Activated gamma-delta T cell treated with Interleukin-2 at 50 U/mL for 16 hours (primary cell): ENCODE measurements around the gene RAB3GAP1.
"Not testable (repeated sequence)": the region's sequence is repeated elsewhere in the genome, so short reads cannot be mapped to it uniquely, and the experiment has no call there.

ENCODE experiments used
- DNase-seq: peaks from one replicate; pipeline ENCODE4 v3.0.0-alpha.2; 2020

The RAB3GAP1 gene

GRCh38 chr2:135052042-135052876 is at the start of gene RAB3GAP1:
RAB3GAP1 (plus strand) TSS chr2:135052292; CDS start chr2:135052308, 16 bp downstream.
- DNase-seq = peak; percentile 88

- no peak for DNase-seq
Measured at GRCh38 chr2:135002836-135003235, 49.3 kb upstream of the RAB3GAP1 start.

GRCh38 chr2:135004005-135004746 is 47.9 kb upstream of the RAB3GAP1 start:
- peak; percentile 63 for DNase-seq

DNA sequence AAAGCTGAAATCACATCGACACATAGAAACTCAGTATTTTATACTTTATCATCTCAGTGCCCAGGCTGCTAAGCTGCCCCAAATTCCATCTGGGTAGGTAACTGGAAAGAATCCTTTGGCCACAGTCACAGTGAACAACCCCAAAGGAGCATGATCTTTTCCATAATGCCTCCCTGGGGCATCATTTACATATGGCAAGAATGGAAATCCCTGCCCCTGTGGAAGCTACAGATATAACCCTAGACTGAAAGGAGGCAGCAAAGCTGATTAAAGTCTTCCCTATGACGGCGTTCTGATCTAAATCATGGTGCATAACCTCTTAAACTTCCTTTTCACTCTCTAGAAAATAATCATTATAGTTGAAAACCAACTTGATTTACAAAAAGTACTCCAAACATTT is 46.3 kb upstream of the RAB3GAP1 start:
- DNase-seq = no peak

DNA sequence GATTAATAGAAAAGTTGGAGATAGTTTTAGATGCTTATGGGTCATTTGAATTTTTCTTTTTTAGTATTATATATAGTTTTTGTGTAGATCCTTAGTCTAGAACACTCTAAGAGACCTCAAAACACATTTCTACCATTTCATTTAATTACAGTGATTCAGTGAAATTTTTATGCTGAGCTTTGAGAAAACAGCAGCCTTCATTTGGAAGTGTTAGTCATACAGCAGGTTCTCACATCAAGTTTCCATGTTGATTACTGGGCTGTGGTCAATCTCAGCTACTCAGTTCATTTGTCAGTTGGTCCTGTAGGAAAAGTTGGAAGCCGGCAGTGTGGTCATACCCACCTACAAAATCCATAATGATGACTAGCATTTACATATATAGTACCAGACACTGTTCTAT is 42.8 kb upstream of the RAB3GAP1 start:
- no peak for DNase-seq

- DNase-seq = no peak
Measured at GRCh38 chr2:135010200-135010942, 41.7 kb upstream of the RAB3GAP1 start.

DNA sequence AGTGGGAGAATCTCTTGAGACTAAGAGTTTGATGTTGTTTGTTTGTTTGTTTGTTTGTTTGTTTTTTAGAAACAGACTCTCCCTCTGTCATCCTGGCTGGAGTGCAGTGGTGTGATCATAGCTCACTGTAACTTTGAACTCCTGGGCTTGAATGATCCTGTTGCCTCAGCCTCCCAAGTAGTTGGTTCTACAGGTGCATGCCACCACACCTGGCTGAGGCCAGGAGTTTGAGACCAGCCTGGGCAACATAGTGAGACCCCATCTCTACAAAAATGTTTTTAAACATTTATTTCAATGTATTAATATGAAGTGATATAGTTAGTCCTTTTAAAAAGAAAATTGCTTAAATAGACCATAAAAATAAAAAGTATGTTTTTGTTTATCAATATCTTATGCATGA is 40.5 kb upstream of the RAB3GAP1 start:
- no peak for DNase-seq

DNA sequence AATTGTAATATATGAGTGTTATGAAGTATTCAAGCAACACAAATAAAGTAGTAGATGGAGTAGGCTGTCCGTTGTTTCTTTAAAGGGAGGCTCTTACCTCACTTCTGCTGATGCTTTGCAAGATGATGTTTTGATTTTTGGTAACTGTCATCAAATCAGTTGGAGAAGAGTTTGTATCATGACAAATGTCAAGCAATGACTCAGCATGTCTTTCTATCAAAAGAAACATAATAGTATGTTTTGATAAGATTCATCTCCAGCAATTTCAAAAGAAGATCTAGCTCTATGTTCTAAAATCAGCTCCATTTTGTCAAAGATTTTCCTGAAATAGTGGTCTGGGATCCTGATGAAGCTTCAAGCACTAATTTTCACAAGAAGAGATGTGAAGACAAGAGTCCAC is 30.5 kb upstream of the RAB3GAP1 start:
- no peak for DNase-seq

- no peak for DNase-seq
Measured at GRCh38 chr2:135022952-135023880, 28.9 kb upstream of the RAB3GAP1 start.

GRCh38 chr2:135023886-135024485 is 28.1 kb upstream of the RAB3GAP1 start:
- DNase-seq = no peak

DNA sequence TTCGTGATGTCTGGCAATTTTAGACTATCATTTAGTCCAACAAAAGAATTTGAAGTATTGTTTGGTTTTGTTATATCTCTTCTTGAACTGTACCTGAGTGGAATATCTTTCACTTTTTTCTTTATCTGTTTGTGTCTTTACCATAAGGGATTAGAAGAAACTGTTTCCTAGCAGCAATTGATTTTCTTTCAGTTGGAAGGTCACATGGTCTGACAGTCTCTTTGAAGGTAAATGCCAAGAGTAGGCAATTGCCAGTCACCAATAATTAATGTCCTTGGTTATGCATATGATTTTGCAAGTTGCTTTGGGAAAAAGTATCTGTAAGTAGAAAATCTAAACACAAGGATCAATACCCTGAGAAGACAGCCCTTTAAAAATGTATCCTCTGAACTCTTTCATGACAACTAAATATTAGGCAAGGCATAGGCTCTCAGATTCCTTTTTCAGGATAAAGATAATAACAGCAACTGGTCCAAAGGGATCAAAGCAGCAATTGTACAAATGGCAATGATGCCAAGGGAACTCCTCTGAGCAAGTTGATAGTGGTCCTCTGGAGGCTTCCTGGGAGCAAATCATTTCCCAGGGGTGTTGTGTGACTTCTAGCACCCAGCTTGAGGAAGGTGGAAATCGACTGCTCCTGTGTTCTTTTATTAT is 22.5 kb upstream of the RAB3GAP1 start:
- no peak for DNase-seq

DNA sequence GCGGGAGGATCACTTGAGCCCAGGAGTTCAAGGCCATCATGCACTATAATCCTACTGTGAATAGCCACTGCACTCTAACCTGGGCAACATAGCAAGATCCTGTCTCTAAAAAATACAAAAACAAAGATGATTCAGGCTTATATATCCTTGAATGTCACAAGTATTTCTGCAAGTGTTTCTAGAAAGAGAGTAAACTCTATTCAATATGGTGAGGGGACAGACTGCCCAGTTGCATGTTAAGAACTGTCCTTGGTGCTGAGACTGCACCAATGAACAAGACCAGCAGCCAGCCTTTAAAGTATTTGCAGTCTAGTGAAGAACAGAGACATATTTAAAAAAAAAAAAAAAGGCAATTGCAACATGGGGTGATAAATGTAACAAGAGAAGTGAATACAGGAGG is 21.3 kb upstream of the RAB3GAP1 start:
- no peak for DNase-seq

DNA sequence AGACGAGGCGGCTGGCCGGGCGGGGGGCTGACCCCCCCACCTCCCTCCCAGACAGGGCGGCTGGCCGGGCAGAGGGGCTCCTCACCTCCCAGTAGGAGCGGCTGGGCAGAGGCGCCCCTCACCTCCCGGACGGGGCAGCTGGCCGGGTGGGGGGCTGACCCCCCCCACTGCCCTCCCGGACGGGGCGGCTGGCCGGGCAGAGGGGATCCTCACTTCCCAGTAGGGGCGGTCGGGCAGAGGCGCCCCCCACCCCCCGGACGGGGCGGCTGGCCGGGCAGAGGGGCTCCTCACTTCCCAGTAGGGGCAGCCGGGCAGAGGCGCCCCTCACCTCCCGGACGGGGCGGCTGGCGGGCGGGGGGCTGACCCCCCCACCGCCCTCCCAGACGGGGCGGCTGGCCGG is 18.9 kb upstream of the RAB3GAP1 start:
- DNase-seq = not testable (repeated sequence)

GRCh38 chr2:135037831-135038230 is 14.3 kb upstream of the RAB3GAP1 start:
- DNase-seq = no peak

- DNase-seq = no peak
Measured at GRCh38 chr2:135043345-135043744, 8.7 kb upstream of the RAB3GAP1 start.

DNA sequence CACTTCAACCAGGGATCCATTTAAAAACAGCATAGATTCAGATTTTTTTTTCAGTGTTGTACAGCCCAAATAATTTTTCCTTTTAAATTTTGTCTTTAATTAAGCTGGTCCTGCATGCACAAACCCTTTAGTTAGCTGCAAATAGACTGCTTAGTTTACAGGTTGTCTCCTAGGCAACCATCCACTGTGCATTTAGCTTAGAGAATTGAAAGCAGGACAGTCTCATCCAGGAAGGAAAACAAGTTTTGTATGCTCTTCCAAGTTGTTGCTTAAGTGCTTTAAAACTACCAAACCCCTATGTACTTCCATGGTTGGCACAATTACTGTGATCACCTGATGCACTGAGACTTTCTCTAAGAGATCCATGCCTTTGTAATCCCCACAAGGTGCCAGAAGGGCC is 4.8 kb upstream of the RAB3GAP1 start, which contains the start of gene MAP3K19:
Gene MAP3K19, minus strand, starts transcription at position 148 of the 400 bp plus-strand sequence. CDS start 22,800 bp downstream, outside the sequence.
- no peak for DNase-seq

DNA sequence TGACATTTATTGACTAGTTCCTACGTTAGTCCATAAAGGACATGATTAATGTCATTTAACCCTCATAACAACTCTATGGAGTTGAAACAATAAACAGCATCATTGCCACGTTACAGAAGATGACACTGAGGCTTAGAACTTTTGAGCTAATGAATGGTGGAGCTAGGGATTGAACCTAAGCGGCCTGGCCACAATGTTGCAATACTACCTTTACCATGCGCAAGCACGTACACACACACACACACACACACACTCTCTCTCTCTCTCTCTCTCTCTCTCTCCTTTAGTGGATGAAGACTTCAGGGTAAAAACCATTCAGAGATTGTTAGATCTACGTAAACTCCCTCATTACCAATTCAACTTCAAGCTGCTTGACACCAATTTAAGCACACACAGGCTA is 4.0 kb upstream of the RAB3GAP1 start:
- no peak for DNase-seq

DNA sequence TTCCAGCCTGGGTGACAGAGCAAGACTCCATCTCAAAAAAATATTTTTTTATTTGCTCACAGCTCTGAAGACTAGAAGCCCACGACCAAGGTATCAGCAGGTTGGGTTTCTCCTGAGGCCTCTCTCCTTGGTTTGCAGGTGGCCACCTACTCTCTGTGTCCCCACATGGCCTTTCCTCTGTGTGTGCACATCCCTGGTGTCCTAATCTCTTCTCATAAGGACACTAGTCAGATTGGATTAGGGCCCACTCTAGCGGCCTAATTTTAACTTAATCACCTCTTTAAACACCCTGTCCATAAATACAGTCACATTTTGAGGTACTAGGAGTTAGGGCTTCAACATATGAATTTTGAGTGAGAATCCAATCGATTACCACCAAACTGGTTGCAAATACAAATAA is 2.0 kb upstream of the RAB3GAP1 start:
- no peak for DNase-seq

GRCh38 chr2:135050684-135051083 is 1.4 kb upstream of the RAB3GAP1 start:
- no peak for DNase-seq

GRCh38 chr2:135052997-135053474 is 944 bp downstream of the RAB3GAP1 start:
- DNase-seq = peak; percentile 4

GRCh38 chr2:135055182-135055786 is 3.2 kb downstream of the RAB3GAP1 start:
- DNase-seq = no peak
